Measurements from ENCODE around the gene RFC2.
"Not testable (repeated sequence)": the region's sequence is repeated elsewhere in the genome, so short reads cannot be mapped to it uniquely, and the experiment has no call there.

RFC2 gene

GRCh38 chr7:74216361-74216761, 37.8 kb downstream of the RFC2 start:
- DNase-seq: no peak

- no peak for DNase-seq
Observed at GRCh38 chr7:74215921-74216320, 38.3 kb downstream of the RFC2 start.

- DNase-seq: no peak
Observed at GRCh38 chr7:74214816-74215630, 39.2 kb downstream of the RFC2 start.

- DNase-seq: no peak
Observed at GRCh38 chr7:74212661-74213060, 41.5 kb downstream of the RFC2 start.

- not testable (repeated sequence) for DNase-seq
Observed at GRCh38 chr7:74208241-74208640, 46.0 kb downstream of the RFC2 start.

GRCh38 chr7:74207586-74207985, 46.6 kb downstream of the RFC2 start:
- DNase-seq: no peak

- DNase-seq: peak; percentile 28 to 79
Observed at GRCh38 chr7:74206589-74207120, 47.5 kb downstream of the RFC2 start.

GRCh38 chr7:74206052-74206451, 48.1 kb downstream of the RFC2 start:
- not testable (repeated sequence) for DNase-seq

- DNase-seq: no peak
Observed at GRCh38 chr7:74203956-74204618, 50.1 kb downstream of the RFC2 start.

GRCh38 chr7:74202841-74203556, 51.2 kb downstream of the RFC2 start:
- DNase-seq: peak in 1 of 2 experiments; percentile 59

GRCh38 chr7:74199551-74200355, 54.4 kb downstream of the RFC2 start:
- DNase-seq: no peak

- DNase-seq: no peak
Observed at GRCh38 chr7:74197449-74198124, 56.6 kb downstream of the RFC2 start.

- DNase-seq: not testable (repeated sequence)
Observed at GRCh38 chr7:74195968-74196654, 58.1 kb downstream of the RFC2 start.

GRCh38 chr7:74195139-74195860, 58.9 kb downstream of the RFC2 start:
- DNase-seq: not testable (repeated sequence)

- no peak for DNase-seq
Observed at GRCh38 chr7:74194686-74195085, 59.5 kb downstream of the RFC2 start.

- no peak for DNase-seq
Observed at GRCh38 chr7:74193913-74194312, 60.3 kb downstream of the RFC2 start.

GRCh38 chr7:74193054-74193453, 61.1 kb downstream of the RFC2 start:
- DNase-seq: no peak

- DNase-seq: no peak
Observed at GRCh38 chr7:74191231-74191630, 63.0 kb downstream of the RFC2 start.

GRCh38 chr7:74190259-74190658, 63.9 kb downstream of the RFC2 start:
- DNase-seq: no peak

- DNase-seq: no peak
Observed at GRCh38 chr7:74187915-74188675, 66.1 kb downstream of the RFC2 start.
